NCI-H345 (cell line): ENCODE measurements around the gene VAPB.

Experiments used
- DNase-seq: peaks from one replicate; lab custom pipeline; 2025; lab: John Stamatoyannopoulos, UW

Gene VAPB

GRCh38 chr20:58483051-58483450, 94.0 kb downstream of the VAPB start:
- DNase-seq = no peak

DNA sequence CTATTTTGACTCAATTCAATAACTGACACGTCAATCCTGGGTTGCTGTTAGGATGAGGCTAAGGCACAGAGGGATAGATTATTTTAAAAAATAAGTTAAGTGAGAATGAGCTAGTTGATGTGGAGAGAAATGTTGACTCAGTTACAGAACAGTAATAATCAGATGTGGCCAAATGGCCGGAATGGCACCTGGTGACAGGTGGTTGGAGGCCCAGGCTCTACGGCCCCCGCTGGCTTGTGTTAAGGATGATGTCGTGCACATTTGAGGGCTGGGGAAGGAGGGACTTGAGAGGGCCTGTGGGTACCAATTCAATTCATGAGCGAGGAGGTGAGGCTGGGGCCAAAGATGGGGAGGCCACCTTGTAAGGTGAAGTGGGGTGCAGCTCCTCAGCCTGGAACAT, 94.4 kb downstream of the VAPB start:
- DNase-seq = no peak

- DNase-seq = no peak
Measured at GRCh38 chr20:58485393-58485792, 96.4 kb downstream of the VAPB start.

DNA sequence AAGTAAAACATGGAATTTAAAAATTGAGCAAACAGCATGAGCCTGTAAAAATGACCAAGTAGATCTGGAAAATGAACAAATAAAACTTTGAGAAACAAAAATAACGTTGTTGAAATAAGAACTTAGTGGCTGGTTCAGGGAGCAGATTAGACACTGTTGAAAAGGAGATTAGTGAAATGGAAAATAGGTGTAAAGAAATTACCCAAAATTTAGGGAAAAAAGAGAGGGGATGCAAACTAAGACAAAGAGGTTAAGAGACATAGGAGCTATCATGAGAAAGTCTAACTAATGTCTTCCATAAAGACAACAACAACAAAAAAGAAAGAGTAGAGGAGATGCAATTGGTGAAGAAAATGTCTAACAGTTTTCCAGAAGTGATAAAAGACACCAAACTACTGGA, 97.2 kb downstream of the VAPB start:
- no peak for DNase-seq

- DNase-seq = no peak
Measured at GRCh38 chr20:58492074-58492718, 103.2 kb downstream of the VAPB start.

- DNase-seq = no peak
Measured at GRCh38 chr20:58492795-58493524, 103.9 kb downstream of the VAPB start.

DNA sequence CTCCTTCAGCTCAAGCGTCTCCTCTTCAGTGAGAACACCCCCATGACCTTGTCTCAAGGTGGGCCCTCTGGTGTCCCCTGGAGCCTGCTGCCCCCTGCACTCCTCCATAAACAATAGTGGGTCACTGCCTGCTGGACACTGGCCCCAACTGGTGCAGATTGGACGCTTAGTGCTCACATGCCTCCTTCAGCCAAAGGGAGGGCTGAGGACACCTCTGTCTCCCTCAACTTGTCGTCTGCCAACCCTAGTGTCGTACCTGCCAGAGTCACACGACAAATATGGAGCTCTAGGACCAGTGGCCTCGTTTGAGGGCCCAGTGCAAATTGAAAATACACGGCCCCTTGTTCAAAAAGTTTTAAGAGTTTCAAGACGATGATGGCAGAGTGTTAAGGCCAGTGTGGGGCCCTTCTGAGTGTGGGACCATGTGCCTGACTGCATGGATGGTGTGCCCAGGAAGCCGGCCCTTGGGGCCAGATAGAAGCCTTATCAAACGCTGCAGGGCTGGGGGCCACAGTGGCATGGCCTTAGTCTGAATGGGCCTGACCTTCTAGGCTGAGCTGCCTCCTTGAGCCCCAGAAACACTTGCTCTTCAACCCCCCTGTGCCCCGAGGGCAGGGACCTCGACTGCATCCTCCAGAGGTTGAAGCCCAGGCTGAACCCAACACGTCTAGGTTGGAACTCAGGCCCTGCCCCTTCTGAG, 106.0 kb downstream of the VAPB start:
- DNase-seq = no peak

DNA sequence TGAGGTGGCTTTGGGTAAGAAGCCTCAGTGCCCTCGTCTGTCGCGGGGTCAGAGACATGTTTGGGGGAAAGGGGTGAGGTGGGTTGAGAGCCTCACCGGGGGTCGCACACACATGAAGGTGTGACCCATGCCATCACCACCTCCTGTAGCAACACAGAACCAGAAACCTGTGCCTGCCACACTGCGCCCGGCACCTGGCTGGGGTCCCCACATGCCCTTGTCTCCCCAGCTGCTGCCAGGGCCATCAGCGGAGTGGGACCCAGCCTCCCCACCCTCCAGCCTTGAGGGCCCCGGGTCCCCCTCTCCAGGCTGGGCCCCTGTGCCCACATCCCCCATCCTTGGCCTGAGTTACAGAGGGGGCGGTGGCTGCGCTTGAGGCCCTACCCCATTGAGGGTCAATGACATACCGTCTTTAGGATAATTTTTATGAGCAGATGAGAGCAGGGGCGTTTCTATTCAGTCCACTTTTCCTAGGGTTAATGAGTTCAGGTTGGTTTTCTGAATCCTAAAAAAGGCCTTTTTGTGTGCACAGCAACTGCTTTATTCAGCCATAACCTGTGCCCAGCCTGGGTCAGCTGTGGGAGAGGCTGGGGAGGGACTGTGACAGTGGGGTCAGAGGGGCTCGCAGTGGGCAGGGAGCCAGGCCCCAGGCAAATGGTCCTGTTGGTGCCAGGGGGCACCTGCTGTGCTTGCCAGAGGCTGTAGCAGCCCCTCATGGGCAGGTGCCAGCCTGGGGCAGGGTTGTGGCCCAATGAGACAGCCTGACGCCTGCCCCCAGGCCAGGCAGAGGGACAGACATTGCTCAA, 106.8 kb downstream of the VAPB start:
- no peak for DNase-seq

- DNase-seq = no peak
Measured at GRCh38 chr20:58496429-58496769, 107.4 kb downstream of the VAPB start.

DNA sequence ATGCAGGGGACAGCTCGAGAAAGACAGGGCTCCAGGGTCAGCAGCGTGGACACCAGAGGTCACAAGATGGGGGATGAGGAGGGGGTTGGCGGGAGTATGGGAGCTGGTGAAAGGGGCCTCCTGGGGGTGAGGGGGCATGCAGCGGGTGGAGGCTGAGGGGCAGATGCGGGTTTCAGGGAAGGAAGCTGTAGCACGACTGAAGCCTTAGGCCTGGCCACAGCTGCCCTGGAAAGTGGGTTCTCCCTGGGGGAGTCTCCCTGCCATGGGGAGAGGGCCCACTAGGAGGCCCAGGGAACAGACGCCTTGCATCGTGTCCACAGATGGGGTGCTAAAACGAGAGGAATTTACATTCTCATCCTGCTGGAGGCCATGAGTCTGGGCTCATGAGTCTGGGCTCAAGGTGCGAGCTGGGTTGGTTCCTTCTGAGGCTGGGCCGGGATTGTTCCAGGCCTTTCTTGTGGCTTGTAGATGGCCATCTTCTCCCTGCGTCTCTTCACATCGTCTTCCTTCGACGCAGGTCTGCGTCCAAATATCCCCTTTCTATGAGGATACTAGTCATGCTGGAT, 108.1 kb downstream of the VAPB start:
- DNase-seq = no peak

- DNase-seq = no peak
Measured at GRCh38 chr20:58497724-58498469, 108.9 kb downstream of the VAPB start.

DNA sequence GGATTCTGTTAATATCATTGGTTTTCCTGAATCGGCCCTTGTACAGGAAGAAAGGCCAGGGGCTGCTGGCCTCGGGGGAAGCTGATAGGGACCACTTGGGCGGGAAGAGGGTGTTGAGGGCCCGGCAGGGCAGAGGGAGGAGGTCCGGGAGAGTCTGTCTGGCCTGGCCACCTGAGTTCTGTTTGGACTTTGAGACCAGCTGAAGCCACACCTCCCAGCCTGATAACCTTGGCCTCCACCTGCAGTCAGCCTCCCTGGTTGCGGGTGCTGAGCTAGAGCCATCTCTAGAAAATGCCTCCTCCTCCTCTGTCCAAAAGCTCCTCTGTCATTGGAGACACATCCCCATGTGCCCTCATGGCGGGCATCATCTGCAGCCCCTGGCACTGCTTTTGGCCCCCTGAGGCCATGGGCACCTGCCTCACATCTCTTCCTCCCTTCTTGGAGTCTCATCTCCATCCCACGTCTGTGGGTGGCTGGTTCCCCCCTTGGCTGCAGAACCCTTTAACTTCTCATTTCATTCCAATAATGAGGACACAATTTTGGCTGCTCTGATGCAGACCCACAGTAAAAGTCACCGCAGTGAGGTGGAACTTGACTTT, 109.5 kb downstream of the VAPB start:
- no peak for DNase-seq

DNA sequence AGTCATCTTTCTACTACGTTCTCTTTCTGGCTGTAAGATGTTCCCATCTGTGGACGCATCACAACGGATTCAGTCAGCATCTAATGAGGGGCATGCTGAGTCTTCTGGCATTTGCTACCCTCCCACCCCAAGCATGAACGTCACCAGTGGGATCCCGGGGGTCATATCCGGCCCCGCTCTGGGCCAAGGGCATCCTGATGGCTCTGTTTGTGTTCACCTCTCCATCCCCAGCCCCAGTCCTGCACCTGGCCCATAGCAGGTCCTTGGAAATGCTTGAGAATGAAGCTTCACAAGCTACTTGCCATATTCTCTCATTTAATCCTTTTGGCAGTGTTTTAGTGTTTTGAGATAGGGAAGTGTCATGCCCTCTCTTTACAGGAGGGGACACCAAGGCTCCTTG, 111.2 kb downstream of the VAPB start:
- no peak for DNase-seq
